DOHH2 (cell line): Measurements from ENCODE around the gene NFIB.

Experiments used
- H3F3A ChIP-seq: fragments of 200-600 bp; sonication (generic), shearing (Covaris generic); 2 replicates; pipeline ENCODE4 v1.6.0; 2016; ENCODE audit warnings: antibody characterized with exemption, mild to moderate bottlenecking; ENCODE audit not compliant: control insufficient read depth, insufficient read depth
- H3K27ac ChIP-seq: fragments of 200-600 bp; sonication (generic); 2 replicates; pipeline ENCODE4 v1.5.1; 2014; ENCODE audit warnings: low read depth, mild to moderate bottlenecking, low read length, moderate library complexity
- H3K27me3 ChIP-seq: fragments of 200-600 bp; sonication (generic); 2 replicates; pipeline ENCODE4 v1.6.1; 2014; ENCODE audit warnings: mild to moderate bottlenecking, low read length, mixed read lengths; ENCODE audit not compliant: control insufficient read depth
- H3K36me3 ChIP-seq: fragments of 200-600 bp; sonication (generic); 2 replicates; pipeline ENCODE4 v1.6.1; 2014; ENCODE audit warnings: mild to moderate bottlenecking, low read length, moderate library complexity, mixed read lengths; ENCODE audit not compliant: control insufficient read depth
- H3K4me1 ChIP-seq: fragments of 200-600 bp; sonication (generic); 2 replicates; pipeline ENCODE4 v1.6.1; 2014; ENCODE audit warnings: mild to moderate bottlenecking, low read length, mixed read lengths; ENCODE audit not compliant: control insufficient read depth
- H3K4me2 ChIP-seq: fragments of 200-600 bp; sonication (generic); 2 replicates; pipeline ENCODE4 v1.6.0; 2014; ENCODE audit warnings: mild to moderate bottlenecking, low read length, moderate library complexity
- H3K4me3 ChIP-seq: fragments of 200-600 bp; sonication (generic); 2 replicates; pipeline ENCODE4 v1.5.1; 2014; ENCODE audit warnings: mild to moderate bottlenecking, low read length, mixed read lengths
- H3K79me2 ChIP-seq: fragments of 200-600 bp; sonication (generic); 2 replicates; pipeline ENCODE4 v1.6.1; 2014; ENCODE audit warnings: mild to moderate bottlenecking, low read length, mixed read lengths; ENCODE audit not compliant: control insufficient read depth
- H3K9me2 ChIP-seq: fragments of 200-600 bp; sonication (generic); replicated peaks from 2 replicates; pipeline ENCODE4 v1.6.1; 2014; ENCODE audit warnings: mild to moderate bottlenecking, low read length, mixed read lengths; ENCODE audit not compliant: control insufficient read depth
- H3K9me3 ChIP-seq: fragments of 200-600 bp; sonication (generic); 2 replicates; pipeline ENCODE4 v1.6.1; 2014; ENCODE audit warnings: antibody characterized with exemption, low read length, mixed read lengths; ENCODE audit not compliant: control insufficient read depth, insufficient read depth
- H4K20me1 ChIP-seq: fragments of 200-600 bp; sonication (generic); 2 replicates; pipeline ENCODE4 v1.6.0; 2014; ENCODE audit warnings: low read depth, mild to moderate bottlenecking, antibody characterized with exemption, low read length, moderate library complexity; ENCODE audit not compliant: control insufficient read depth, insufficient read depth
- EZH2phosphoT487 ChIP-seq: fragments of 200-600 bp; sonication (generic); IDR thresholded peaks from 2 replicates; pipeline ENCODE4 v1.6.1; 2017; ENCODE audit warnings: borderline replicate concordance, mild to moderate bottlenecking, antibody characterized with exemption, low read length, moderate library complexity, mixed read lengths
- TF ChIP-seq, protein P1 (sequence below): fragments of 200-600 bp; sonication (generic); IDR thresholded peaks from one replicate; pipeline ENCODE4 v1.5.1; 2014; ENCODE audit warnings: antibody characterized with exemption, mild to moderate bottlenecking, low read depth, low read length; ENCODE audit not compliant: poor library complexity, severe bottlenecking

Gene NFIB

DNA sequence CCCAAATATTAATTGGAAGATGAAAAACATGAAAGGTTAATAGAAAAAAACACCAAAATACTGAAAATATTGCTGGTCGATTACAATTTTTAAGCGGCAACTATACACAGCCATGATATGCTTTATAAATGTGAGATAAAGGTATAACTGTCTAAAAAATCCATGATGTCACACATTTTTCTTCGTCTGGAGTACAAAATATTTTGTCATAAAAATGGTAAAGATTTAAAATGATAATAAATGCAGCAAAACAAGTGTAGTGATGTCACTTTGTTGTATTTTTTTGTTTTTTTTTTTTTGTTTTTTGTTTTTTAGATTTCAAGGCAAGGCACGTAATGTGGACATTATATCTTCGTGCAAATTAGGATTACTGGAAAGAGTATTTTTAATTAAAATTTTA, 227.4 kb downstream of the NFIB start:
- no peaks in the 10 kb centered on the region for H3K36me3 ChIP-seq
- no peaks in the 10 kb centered on the region for H3K79me2 ChIP-seq
- H3K4me1 ChIP-seq = no peaks in the 10 kb centered on the region
- no peaks in the 10 kb centered on the region for H3K9me2 ChIP-seq
- H3K4me3 ChIP-seq = no peak overlapping the region
- no peaks in the 10 kb centered on the region for H4K20me1 ChIP-seq
- H3F3A ChIP-seq = no peaks in the 10 kb centered on the region
- no peaks in the 10 kb centered on the region for H3K27me3 ChIP-seq
- no peak overlapping the region for H3K27ac ChIP-seq
- H3K4me2 ChIP-seq = no peak overlapping the region
- TF ChIP-seq, protein P1, sequence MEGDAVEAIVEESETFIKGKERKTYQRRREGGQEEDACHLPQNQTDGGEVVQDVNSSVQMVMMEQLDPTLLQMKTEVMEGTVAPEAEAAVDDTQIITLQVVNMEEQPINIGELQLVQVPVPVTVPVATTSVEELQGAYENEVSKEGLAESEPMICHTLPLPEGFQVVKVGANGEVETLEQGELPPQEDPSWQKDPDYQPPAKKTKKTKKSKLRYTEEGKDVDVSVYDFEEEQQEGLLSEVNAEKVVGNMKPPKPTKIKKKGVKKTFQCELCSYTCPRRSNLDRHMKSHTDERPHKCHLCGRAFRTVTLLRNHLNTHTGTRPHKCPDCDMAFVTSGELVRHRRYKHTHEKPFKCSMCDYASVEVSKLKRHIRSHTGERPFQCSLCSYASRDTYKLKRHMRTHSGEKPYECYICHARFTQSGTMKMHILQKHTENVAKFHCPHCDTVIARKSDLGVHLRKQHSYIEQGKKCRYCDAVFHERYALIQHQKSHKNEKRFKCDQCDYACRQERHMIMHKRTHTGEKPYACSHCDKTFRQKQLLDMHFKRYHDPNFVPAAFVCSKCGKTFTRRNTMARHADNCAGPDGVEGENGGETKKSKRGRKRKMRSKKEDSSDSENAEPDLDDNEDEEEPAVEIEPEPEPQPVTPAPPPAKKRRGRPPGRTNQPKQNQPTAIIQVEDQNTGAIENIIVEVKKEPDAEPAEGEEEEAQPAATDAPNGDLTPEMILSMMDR = no peak
- no peak for TF ChIP-seq EZH2phosphoT487
- H3K9me3 ChIP-seq = no peaks in the 10 kb centered on the region

DNA sequence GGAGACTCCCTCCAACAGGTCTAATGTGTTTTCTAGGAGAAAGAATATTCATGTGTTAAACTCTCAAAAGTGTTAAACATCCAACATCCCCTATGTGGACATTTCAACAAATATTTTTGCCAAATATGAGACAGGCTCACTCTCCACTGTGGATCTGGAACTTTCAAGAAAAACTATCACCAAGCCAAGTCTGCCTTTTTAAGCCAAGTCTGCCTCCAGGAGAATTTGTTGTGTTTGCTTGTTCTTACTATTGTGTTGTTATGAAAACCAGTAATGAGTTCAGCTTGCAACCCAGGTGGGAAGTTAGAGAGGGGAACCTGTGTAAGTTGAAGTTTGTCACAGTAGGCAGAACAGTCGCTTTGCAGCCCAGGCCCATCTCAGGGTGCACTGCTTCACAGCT, 228.1 kb downstream of the NFIB start:
- Histone ChIP-seq H3K4me1 (no peaks in the 10 kb centered on the region), H3K27ac (no peak overlapping the region), H3K9me3 (no peaks in the 10 kb centered on the region), H3K4me2 (no peak overlapping the region), H3K36me3 (no peaks in the 10 kb centered on the region), H3F3A (no peaks in the 10 kb centered on the region), H3K79me2 (no peaks in the 10 kb centered on the region), H4K20me1 (no peaks in the 10 kb centered on the region), H3K9me2 (no peaks in the 10 kb centered on the region), H3K27me3 (no peaks in the 10 kb centered on the region), H3K4me3 (no peak overlapping the region)
- TF ChIP-seq EZH2phosphoT487 = no peak
- TF ChIP-seq, protein P1 = no peak

DNA sequence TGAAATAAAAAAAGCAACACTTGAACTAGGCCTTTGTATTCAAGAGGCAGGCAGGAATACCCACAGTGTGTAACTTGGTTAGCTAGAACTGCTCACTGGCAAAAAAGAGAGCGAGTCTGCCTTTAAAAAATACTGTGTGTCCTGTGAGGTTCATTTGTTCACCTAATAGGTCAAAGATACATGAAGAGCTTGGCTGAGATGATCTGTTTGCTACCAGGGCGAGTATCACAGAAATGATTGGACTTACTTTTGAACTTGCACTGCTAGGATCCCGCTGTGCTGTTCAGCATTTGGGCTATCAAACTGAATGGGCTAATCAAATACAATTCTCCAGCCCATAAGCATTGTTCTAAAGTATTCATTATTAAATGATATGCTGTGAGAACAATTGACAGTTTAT, 229.1 kb downstream of the NFIB start:
- no peaks in the 10 kb centered on the region for H4K20me1 ChIP-seq

More for the DNA sequence above, 229.1 kb downstream of the NFIB start:
- Histone ChIP-seq H3K9me2 (no peaks in the 10 kb centered on the region), H3K9me3 (no peaks in the 10 kb centered on the region), H3F3A (no peaks in the 10 kb centered on the region), H3K27ac (no peak overlapping the region), H3K4me3 (no peak overlapping the region), H3K79me2 (no peaks in the 10 kb centered on the region), H3K36me3 (no peaks in the 10 kb centered on the region), H3K4me1 (no peaks in the 10 kb centered on the region), H3K4me2 (no peak overlapping the region), H3K27me3 (no peaks in the 10 kb centered on the region)
- TF ChIP-seq, protein P1 = no peak
- no peak for TF ChIP-seq EZH2phosphoT487
